ENCODE results near the gene SLC37A1.

Gene SLC37A1

GRCh38 chr21:42518626-42519025 is 5.0 kb downstream of the SLC37A1 start:
- Histone ChIP-seq H3K4me3 (ENCODE audit: low read depth, low read length) (no peak overlapping the region), H3K4me1 (ENCODE audit: control insufficient read depth, insufficient read depth, low read length) (peaks cover 16% of the 10 kb centered on the region), H3K36me3 (ENCODE audit: control insufficient read depth in 2 of 2, insufficient read depth in 1 of 2, low read length in 2 of 2) (peaks cover 0 to 21% of the 10 kb centered on the region in 2 experiments; a peak in 2 of 3 replicates), H3K27ac (ENCODE audit: extremely low read depth, low read depth, low read length) (no peak overlapping the region), H3K9me3 (ENCODE audit: control insufficient read depth, insufficient read depth, low read depth, low read length) (no peaks in the 10 kb centered on the region)
- ChIA-PET POLR2A (no interaction called here), CTCF (no interaction called here)
- TF ChIP-seq HIC1 (tag by site-specific recombination; IDR thresholded peaks at IDR 0.05) = no peak
- no peak for TF ChIP-seq ZNF843 (tag by site-specific recombination; IDR thresholded peaks at IDR 0.05)
- no peak for TF ChIP-seq ZNF513 (tag by site-specific recombination; IDR thresholded peaks at IDR 0.05)
- no peak for TF ChIP-seq YY1 (tag by site-specific recombination; IDR thresholded peaks at IDR 0.05)
- no peak for TF ChIP-seq ZNF704 (tag by site-specific recombination; IDR thresholded peaks at IDR 0.05)
- TF ChIP-seq PBX3 (CRISPR knock-in tag; IDR thresholded peaks at IDR 0.05) = no peak
- no peak for TF ChIP-seq ZNF280C (tag by site-specific recombination; IDR thresholded peaks at IDR 0.05)
- no peak for TF ChIP-seq KLF10 (tag by site-specific recombination; IDR thresholded peaks at IDR 0.05)
- no peak for TF ChIP-seq ZNF530 (tag by site-specific recombination; IDR thresholded peaks at IDR 0.05; ENCODE audit: low read depth)
- no peak for TF ChIP-seq ZNF248 (tag by site-specific recombination; IDR thresholded peaks at IDR 0.05)
- TF ChIP-seq TSHZ1 (tag by site-specific recombination; IDR thresholded peaks at IDR 0.05; ENCODE audit: borderline replicate concordance) = no peak
- no peak for TF ChIP-seq ZNF510 (tag by site-specific recombination; IDR thresholded peaks at IDR 0.05; ENCODE audit: insufficient replicate concordance)
- TF ChIP-seq ZSCAN5A (tag by site-specific recombination; IDR thresholded peaks at IDR 0.05) = no peak
- no peak for TF ChIP-seq ZNF211 (tag by site-specific recombination; IDR thresholded peaks at IDR 0.05; ENCODE audit: low read depth)
- TF ChIP-seq ZNF791 (tag by site-specific recombination; IDR thresholded peaks at IDR 0.05) = no peak
